Smooth muscle cell (in vitro differentiated cells): ENCODE measurements around the gene DACH1. TPM values are rescaled to one million over a fixed set of nuclear protein-coding genes. Genes with fewer than 3 reads are reported as not detected.

Experiments used
- DNase-seq: peaks from one replicate; lab custom pipeline; 2025; ENCODE audit not compliant: unreplicated experiment; lab: John Stamatoyannopoulos, UW
- H2AFZ ChIP-seq: fragments of 200-600 bp; sonication (generic); 2 replicates; pipeline ENCODE4 v1.6.0; 2016; ENCODE audit warnings: antibody characterized with exemption, low read depth, mild to moderate bottlenecking
- H3F3A ChIP-seq: fragments of 200-600 bp; sonication (generic); 2 replicates; pipeline ENCODE4 v1.6.0; 2017; ENCODE audit warnings: antibody characterized with exemption, low read depth
- H3K27ac ChIP-seq: fragments of 200-600 bp; sonication (generic); 2 replicates; pipeline ENCODE4 v1.5.1; 2016; ENCODE audit warnings: low read depth, mild to moderate bottlenecking
- H3K27me3 ChIP-seq: fragments of 200-600 bp; sonication (generic); 2 replicates; pipeline ENCODE4 v1.6.1; 2016; ENCODE audit warnings: low read depth, mild to moderate bottlenecking
- H3K36me3 ChIP-seq: fragments of 200-600 bp; sonication (generic); 2 replicates; pipeline ENCODE4 v1.5.1; 2016; ENCODE audit warnings: low read depth
- H3K4me1 ChIP-seq: fragments of 200-600 bp; sonication (generic); 2 replicates; pipeline ENCODE4 v1.5.1; 2016; ENCODE audit warnings: low read depth
- H3K4me2 ChIP-seq: fragments of 200-600 bp; sonication (generic); 2 replicates; pipeline ENCODE4 v1.6.0; 2016; ENCODE audit warnings: mild to moderate bottlenecking
- H3K4me3 ChIP-seq: fragments of 200-600 bp; sonication (generic); 2 replicates; pipeline ENCODE4 v1.5.1; 2016; ENCODE audit warnings: mild to moderate bottlenecking
- H3K79me2 ChIP-seq: fragments of 200-600 bp; sonication (generic); 2 replicates; pipeline ENCODE4 v1.6.0; 2016; ENCODE audit warnings: low read depth, mild to moderate bottlenecking
- H3K9ac ChIP-seq: fragments of 200-600 bp; sonication (generic); 2 replicates; pipeline ENCODE4 v1.6.0; 2016; ENCODE audit warnings: low read depth
- H3K9me3 ChIP-seq: fragments of 200-600 bp; sonication (generic); replicated peaks from 2 replicates; pipeline ENCODE4 v1.5.1; 2016; ENCODE audit warnings: low read depth
- H4K20me1 ChIP-seq: fragments of 200-600 bp; sonication (generic); 2 replicates; pipeline ENCODE4 v1.6.0; 2016; ENCODE audit warnings: low read depth
- WGBS: methylation state at CpG from one replicate; pipeline ENCODE4 v1.1.7; 2016; ENCODE audit warnings: low lambda C conversion rate; 5-methylcytosine and 5-hydroxymethylcytosine counted together
- polyA plus RNA-seq: library from polyadenylated mRNA; unstranded; fragments of >200 nt; fragmentation: Nextera tagmentation; extraction: Ambion mirVana; gene quantifications from 2 replicates; pipeline ENCODE4 v1.2.1, GENCODE V29; 2016
- total RNA-seq: library from RNA; depleted of rRNA; stranded (reverse); fragments of >200 nt; gene quantifications from 2 replicates; pipeline ENCODE4 v1.2.3, GENCODE V29; 2014
- TF ChIP-seq, protein P1 (sequence below): fragments of 200-600 bp; sonication (generic); IDR thresholded peaks from 2 replicates; pipeline ENCODE4 v1.5.1; 2017; ENCODE audit warnings: borderline replicate concordance, mild to moderate bottlenecking, antibody characterized with exemption; ENCODE audit not compliant: insufficient read depth, poor library complexity, severe bottlenecking

The DACH1 gene
- total and polyA plus RNA-seq, 2 experiments from 2014 or later = 0.33 to 1.6 TPM

DNA sequence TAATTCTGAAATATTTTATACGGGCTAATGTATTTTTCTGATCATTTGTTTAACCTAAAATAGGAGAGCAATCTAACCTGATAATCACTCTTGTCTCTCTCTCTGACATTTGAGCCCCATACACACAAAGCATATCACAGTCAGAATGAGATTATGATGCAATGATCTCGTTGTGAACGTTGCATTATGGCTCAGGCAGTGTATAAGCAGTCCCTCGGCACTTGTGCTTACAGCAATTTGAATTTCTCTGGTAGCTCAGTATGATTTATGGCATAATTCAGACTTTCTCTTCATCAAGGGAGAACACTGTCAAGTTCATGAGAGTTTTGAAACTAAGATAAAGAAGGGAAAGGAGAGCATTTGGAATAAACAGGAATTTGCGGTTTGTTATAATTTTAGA is 256.1 kb downstream of the DACH1 start:
- H3K27ac ChIP-seq = no peak overlapping the region
- no peaks in the 10 kb centered on the region for H3K27me3 ChIP-seq
- no peaks in the 10 kb centered on the region for H3F3A ChIP-seq
- TF ChIP-seq, protein P1, sequence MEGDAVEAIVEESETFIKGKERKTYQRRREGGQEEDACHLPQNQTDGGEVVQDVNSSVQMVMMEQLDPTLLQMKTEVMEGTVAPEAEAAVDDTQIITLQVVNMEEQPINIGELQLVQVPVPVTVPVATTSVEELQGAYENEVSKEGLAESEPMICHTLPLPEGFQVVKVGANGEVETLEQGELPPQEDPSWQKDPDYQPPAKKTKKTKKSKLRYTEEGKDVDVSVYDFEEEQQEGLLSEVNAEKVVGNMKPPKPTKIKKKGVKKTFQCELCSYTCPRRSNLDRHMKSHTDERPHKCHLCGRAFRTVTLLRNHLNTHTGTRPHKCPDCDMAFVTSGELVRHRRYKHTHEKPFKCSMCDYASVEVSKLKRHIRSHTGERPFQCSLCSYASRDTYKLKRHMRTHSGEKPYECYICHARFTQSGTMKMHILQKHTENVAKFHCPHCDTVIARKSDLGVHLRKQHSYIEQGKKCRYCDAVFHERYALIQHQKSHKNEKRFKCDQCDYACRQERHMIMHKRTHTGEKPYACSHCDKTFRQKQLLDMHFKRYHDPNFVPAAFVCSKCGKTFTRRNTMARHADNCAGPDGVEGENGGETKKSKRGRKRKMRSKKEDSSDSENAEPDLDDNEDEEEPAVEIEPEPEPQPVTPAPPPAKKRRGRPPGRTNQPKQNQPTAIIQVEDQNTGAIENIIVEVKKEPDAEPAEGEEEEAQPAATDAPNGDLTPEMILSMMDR = no peak
- DNase-seq = no peak
- H4K20me1 ChIP-seq = no peaks in the 10 kb centered on the region
- H3K4me2 ChIP-seq = no peak overlapping the region
- no peak overlapping the region for H3K9ac ChIP-seq
- H3K79me2 ChIP-seq = no peaks in the 10 kb centered on the region
- H2AFZ ChIP-seq = no peak overlapping the region
- no peaks in the 10 kb centered on the region for H3K36me3 ChIP-seq
- WGBS = 82% methylated on average over 5 of the region's 5 CpGs
- no peak overlapping the region for H3K4me3 ChIP-seq
- H3K9me3 ChIP-seq = no peaks in the 10 kb centered on the region
- no peaks in the 10 kb centered on the region for H3K4me1 ChIP-seq

DNA sequence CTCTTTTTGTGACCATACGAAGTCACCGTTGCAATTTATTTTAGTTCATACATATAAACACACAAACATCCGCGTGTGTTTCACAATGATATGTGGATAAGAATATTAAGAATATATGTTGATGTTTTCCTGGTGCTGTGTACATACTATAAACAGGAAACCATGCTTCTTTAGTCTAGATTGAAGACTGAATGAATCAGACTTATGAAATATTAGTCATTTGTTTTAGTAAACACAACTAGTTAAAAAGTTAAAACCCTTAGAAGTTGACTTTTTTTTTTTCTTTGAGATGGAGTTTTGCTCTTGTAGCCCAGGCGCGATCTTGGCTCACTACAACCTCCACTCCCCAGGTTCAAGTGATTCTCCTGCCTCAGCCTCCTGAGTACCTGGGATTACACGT is 257.7 kb downstream of the DACH1 start:
- Histone ChIP-seq H3K9me3 (no peaks in the 10 kb centered on the region), H3K4me2 (no peak overlapping the region), H3K36me3 (no peaks in the 10 kb centered on the region), H3K9ac (no peak overlapping the region), H3K4me1 (no peaks in the 10 kb centered on the region), H3K79me2 (no peaks in the 10 kb centered on the region), H3F3A (no peaks in the 10 kb centered on the region), H3K4me3 (no peak overlapping the region), H4K20me1 (no peaks in the 10 kb centered on the region), H2AFZ (no peak overlapping the region), H3K27me3 (no peaks in the 10 kb centered on the region), H3K27ac (no peak overlapping the region)
- WGBS = 83% methylated on average over 7 of the region's 7 CpGs
- no peak for DNase-seq
- TF ChIP-seq, protein P1 = no peak

DNA sequence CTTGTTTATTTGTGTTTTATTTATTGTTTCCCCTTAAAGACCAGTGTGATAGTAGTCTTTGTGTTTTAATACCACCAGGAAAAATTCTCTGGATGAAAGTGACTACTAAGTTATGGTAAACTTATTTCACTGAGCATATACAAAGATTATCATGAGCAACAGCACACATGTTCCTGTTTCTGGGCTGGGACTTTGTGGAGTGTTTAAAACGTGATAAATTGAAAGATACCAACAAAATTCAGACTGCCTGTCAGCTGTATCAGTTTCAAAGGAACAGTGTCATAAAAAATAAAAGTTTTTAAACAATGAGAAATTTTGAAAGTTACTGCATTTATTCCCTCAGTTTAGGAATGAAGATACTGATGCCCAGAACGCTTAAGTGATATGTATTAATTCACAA is 259.4 kb downstream of the DACH1 start:
- Histone ChIP-seq H3K4me2 (no peak overlapping the region), H3F3A (no peaks in the 10 kb centered on the region), H3K27me3 (no peaks in the 10 kb centered on the region), H4K20me1 (no peaks in the 10 kb centered on the region), H3K27ac (no peak overlapping the region), H2AFZ (no peak overlapping the region), H3K9ac (no peak overlapping the region), H3K4me3 (no peak overlapping the region), H3K36me3 (no peaks in the 10 kb centered on the region), H3K4me1 (no peaks in the 10 kb centered on the region), H3K79me2 (no peaks in the 10 kb centered on the region), H3K9me3 (no peaks in the 10 kb centered on the region)
- WGBS = 72% methylated on average over 2 of the region's 2 CpGs
- TF ChIP-seq, protein P1 = no peak
- no peak for DNase-seq

DNA sequence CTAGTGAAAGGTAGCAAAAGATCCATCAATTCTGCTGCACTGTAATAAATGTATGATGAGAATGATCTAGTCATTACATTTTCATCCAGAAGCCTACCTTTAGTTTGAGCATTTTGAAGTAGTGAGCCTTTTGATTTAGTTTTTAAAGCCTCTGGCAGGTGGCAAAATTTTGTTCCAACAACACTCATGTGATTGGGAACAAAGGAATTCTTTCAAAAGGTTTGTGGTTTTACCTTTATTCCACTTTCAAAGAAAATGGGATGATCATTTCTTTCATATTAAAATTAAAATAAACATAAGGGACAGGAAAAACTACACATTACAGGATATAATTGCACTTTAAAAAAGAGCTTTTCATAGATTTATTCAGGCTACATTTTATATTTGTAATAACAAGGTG is 260.2 kb downstream of the DACH1 start:
- H3K4me3 ChIP-seq = no peak overlapping the region
- no peaks in the 10 kb centered on the region for H3K36me3 ChIP-seq
- H3K4me2 ChIP-seq = no peak overlapping the region
- no peaks in the 10 kb centered on the region for H3F3A ChIP-seq
- H3K79me2 ChIP-seq = no peaks in the 10 kb centered on the region
- no peaks in the 10 kb centered on the region for H3K27me3 ChIP-seq
- no peak for DNase-seq
- no peak overlapping the region for H3K9ac ChIP-seq
- TF ChIP-seq, protein P1 = no peak
- no peak overlapping the region for H2AFZ ChIP-seq
- no peaks in the 10 kb centered on the region for H3K9me3 ChIP-seq
- H4K20me1 ChIP-seq = no peaks in the 10 kb centered on the region
- H3K27ac ChIP-seq = no peak overlapping the region
- no peaks in the 10 kb centered on the region for H3K4me1 ChIP-seq
